Pulmonary artery endothelial cell (primary cell): Measurements from ENCODE around the gene CSNK1G3. TPM values are rescaled to one million over a fixed set of nuclear protein-coding genes. Genes with fewer than 3 reads are reported as not detected.
"Not testable (repeated sequence)": the region's sequence is repeated elsewhere in the genome, so short reads cannot be mapped to it uniquely, and the experiment has no call there.

Experiments
- DNase-seq: peaks from one replicate; pipeline ENCODE4 v3.0.0-alpha.2; 2011; ENCODE audit warnings: low read depth, low spot score
- total RNA-seq: library from RNA; depleted of rRNA; stranded (reverse); fragments of >200 nt; gene quantifications from 2 replicates; pipeline ENCODE4 v1.2.3, GENCODE V29; 2014

CSNK1G3 gene
- total RNA-seq, 1 donor from 2014 or later: 36.3 TPM

DNA sequence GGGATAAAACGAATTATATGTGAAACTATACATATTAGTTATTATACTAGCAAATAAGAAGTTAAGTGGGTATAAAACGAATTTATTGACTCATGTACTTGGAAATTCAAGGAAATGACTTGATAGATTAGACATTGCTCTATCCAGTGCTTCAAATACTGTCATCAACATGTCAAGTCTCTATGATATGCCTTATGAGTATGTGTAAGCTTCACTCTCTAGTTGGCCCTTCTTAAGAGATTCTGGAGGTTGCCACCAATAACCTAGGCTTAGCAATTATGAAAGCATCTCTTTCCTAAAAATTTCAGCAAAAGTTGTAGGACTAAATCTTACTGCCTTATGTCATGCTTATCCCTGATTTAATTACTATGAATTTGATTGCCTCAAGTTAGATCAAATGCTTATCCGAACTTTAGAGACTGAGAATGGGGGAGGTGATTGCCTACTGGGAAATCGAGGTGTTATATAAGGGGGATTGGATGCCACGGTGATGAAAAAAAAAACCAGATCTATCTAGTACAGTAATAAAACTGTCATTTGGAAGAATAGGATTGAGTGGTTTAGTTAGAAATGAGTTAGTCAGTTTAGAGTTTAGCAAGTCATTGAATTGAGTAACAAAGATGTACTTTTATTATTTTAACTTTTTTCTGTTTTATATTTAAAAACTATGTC is 46.9 kb downstream of the CSNK1G3 start:
- no peak for DNase-seq

DNA sequence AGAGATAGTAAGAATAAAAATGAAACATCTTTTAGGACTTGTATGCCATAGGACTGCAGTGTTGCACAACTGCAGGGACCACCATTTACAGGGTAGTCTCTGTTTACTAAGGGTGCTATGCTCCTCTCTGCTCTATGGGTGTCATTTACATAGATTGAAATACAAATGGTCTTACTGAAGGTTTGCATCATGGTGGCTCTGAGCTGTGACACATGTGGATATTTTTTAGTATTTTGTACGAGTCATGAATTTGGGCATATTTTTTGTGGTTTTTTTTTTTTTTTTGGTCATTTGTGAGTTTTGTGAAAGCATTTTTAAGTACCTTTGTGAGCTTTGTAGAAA is 47.4 kb downstream of the CSNK1G3 start:
- DNase-seq: no peak

DNA sequence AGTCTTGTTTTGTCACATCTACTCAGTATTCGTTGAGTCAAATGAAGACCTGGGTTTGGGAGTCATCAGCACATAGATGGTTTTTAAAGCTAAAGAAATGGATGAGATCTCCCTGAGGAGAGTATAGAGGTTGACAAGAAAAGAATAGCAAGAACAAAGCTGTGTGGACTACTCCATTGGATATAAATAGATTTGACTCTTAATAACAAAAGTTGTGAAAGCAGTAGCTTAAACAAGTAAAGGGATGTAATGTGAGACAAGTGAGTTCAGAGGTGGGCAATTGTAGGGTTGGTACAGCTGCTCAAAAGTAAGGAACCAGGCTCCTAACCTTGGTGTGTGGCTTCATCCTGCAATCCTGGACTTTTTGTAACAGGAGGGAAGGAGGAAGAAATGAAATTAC is 49.3 kb downstream of the CSNK1G3 start:
- DNase-seq: no peak

DNA sequence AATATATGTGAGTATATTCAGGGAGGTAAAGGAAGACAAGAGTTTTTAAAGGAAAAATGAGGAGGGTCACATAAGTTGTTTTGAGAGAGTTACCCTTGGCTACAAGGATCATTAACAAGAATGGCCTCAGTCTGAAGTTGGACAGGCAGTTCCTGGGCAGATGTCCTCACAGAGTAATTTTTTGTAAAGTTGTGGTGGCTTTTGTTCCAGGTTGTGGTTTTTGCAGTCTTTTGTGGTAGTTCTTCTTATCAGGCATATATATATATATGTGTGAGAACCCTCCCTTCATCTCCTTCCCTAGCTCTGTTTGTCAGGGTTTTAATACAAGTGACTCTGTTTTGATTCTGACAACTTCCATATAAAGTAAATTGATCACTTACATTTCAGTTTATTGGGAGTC is 60.0 kb downstream of the CSNK1G3 start:
- no peak for DNase-seq

DNA sequence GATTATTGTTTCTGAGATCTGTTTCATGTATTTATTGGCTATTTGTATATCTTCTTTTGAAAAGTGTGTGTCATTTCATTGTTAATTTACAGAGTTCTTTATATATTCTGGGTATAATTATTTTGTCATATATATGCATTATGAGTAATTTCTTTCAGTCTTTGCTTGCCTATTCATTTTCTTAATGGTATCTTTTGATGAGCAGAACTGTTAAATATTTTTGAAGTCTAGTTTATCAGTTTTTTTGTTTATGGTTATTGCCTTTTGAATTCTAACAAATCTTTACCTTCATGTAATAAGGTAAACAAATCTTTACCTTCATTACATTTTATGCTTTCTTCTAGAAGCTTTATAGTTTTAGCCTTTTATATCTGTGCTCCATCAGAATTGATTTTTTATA is 66.4 kb downstream of the CSNK1G3 start:
- no peak for DNase-seq

DNA sequence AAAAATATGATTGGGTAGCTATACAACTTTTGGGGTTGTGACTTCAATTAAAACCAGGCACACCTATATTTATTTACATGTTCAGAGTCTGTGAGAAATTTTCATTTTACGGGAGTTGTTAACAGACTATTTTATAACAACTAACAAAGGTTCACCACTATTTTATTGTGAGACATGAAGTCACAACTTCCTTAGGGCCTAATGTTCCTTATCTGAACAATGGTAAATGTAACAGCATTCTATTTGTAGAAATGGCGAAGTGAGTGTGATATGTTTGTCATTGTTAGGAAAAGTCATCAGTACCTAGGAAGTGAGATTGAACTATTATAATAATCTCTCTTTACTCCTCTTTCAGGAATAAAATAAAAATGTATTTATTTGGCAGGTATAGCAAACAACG is 67.4 kb downstream of the CSNK1G3 start:
- no peak for DNase-seq

DNA sequence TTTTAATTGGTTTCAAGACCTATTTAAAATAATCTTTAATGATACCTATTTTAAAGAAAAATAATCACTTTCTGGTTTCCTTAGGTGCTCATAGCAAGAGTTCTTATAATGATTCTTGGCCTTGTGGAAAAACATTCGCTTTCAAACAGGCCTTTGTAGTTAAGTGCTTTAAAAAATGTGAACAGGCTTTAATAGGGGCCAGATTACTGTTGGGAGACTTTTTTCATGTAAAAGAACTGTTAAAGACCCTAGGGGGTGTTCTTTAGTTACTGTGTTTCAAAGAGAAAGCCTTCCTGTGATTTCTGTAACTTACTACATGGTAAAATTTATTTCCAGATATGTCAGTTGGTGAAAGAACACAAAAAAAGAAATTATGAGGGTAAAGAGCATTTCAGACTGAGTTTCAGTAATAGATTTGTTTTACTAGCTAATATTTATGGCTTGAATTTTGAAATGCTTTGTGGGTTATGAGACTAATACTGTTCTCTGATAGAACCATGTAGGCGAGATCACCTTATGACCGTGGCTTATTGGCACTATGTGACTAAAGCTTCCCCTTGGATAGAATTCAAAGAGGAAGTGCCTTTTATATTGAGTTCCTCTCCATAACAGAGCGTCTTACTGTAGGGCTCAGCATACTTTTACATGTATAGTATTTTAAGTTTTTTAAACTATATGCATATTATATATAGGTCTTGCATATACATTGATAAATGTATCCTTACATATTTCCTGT is 70.7 kb downstream of the CSNK1G3 start:
- peak; percentile 30 for DNase-seq

DNA sequence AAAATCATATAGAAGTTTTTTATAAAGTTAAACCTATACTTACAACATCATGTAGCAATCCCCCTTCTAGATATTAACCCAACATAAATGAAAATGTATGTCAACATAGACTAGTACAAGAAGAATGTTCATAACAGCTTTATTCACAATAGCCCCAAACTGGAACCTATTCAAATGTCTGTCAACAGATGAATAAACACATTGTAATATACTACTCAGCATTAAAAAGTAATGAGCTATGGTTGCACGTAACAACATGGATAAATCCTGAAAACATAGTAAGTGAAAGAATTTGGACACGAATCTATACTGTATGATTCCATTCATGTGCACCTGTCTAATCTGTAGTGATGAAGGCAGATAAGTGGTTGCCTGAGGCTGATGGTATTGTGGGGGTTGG is 73.9 kb downstream of the CSNK1G3 start:
- no peak for DNase-seq

DNA sequence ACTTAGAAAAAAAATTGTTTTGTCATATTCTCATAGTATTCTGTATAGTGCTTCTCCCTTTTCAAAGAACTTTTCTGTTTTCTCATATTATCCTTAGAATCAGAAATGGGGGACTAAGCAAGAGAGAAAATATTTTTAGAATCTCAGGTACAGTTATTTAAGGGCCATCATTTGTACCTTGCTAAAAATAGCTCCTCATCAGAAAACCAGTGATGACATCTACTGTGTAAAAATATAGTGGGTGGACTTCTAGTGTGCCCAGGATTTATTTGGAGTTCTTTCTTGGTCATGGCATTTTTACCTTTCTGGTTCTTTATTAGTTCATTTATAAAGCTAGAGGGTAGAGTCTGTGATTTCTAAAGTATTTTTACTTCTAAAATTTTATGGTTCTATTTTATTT is 82.5 kb downstream of the CSNK1G3 start:
- DNase-seq: no peak

DNA sequence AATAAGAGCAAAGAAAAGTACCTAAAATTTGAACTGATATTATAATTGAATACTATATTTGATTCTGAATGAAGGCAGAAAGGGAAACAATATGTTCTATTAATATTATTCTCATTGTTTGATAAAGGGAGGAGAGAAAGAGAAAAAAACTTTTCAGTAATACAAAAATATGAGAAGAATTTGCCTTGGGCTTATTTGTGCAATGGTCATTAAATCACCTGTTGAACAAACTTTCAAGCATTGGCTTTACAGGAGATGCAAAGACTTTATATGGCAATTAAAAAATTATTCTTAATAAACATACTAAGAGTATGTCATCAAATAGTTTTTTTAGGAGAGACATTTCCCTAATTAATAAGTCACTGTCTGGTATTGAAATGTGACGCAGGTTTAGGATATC is 85.0 kb downstream of the CSNK1G3 start:
- no peak for DNase-seq

DNA sequence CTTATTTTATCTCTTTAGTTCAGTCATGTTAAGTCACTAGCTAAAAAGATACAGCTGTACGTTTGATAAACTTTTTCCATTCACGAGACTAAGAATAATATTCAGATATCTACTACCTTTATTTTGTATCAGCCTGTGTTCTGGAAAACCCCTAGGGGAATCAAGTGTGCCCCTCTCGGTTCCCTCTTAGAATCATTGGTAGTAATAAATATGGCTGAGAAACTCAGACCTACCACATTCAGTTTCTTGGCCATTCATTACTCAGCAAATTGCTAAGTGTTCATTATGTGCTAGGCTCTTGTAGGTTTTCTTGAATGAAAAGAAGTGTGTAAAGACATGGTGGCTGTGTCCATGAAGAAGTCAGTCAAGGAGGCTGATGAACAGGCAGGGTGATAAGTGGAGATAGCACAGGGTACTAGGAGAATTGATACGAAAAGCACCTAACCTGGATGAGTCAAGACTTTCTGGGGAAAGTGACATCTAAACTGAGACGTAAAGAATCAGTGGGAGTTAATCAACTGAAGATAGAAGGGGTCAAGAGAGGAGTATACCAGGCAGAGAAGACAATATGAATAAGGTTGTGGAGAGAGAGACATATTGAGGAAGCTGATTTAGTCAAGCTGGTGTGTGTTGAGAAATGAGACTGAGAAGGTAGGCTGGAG is 86.2 kb downstream of the CSNK1G3 start:
- DNase-seq: no peak

DNA sequence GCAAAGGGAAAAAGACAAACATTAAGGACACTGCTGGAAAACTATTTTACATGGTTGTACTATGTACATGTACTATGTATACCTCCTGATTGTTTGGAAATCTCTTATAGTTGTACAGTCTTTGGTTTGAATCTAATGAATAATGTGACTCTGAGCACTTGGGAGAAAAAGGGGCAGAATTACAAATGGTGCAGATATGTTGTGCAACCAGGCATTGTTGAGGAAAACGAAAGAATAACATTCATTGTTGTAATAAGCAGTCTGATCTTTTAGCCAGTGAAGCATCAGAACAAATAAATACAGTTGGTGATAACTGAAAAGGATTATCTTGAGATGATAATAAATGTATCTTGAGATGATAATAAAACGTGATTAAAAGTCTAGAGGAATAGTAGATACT is 87.2 kb downstream of the CSNK1G3 start:
- no peak for DNase-seq

DNA sequence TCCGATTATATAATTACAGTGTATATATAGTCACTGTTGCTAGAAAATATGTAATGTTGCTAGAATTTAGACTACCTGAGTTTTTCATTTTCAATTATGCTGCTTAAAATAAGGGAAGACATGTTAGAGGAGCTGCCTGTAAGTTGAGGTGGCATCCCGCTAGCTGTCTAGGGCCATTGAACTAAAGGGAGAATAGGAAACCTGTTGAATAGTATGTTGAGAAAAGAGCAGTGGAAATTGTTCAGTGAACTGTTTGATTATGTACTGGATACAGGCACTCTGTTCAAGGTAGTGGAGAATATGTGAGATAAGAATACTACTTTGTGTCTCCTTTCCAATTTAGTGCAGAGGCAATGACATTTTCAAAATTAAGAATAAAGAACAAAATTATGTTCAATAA is 89.6 kb downstream of the CSNK1G3 start:
- DNase-seq: no peak

DNA sequence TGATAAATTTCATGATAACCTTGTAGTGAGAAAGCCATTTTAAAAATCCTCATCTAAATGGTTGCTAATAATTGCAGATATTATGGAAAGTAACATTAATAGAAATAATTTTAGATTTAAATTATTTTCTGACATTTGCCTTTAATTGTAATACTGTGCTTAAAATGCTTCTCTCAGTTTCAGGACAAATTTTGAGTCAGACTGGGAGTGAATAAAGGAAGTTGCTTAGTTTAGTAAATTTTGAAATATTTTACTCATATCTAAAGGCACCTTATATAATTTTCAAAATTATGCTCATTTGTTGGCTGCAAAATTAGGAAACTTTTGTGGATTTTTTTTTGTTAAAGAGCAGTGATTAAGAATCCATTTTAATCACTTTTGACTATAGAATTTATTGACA is 93.8 kb downstream of the CSNK1G3 start:
- no peak for DNase-seq

DNA sequence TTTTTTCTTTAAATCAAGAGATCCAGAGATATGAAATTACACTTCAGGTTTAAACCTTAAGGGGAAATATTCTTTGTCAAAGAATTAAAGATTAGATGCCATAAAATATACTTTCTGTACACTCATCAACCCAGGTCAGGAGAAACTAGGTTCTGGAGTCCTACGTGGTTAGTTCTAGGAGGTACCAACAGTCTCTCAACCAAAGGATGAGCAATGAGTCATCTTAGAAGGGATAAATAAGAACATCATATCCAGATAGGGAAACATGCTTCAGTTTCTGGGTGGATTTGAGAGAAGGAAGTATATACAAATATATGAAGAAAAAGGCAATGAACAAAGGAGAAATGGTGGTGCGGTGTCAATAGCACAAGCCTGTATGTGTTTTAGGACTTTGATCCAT is 98.2 kb downstream of the CSNK1G3 start:
- DNase-seq: no peak

DNA sequence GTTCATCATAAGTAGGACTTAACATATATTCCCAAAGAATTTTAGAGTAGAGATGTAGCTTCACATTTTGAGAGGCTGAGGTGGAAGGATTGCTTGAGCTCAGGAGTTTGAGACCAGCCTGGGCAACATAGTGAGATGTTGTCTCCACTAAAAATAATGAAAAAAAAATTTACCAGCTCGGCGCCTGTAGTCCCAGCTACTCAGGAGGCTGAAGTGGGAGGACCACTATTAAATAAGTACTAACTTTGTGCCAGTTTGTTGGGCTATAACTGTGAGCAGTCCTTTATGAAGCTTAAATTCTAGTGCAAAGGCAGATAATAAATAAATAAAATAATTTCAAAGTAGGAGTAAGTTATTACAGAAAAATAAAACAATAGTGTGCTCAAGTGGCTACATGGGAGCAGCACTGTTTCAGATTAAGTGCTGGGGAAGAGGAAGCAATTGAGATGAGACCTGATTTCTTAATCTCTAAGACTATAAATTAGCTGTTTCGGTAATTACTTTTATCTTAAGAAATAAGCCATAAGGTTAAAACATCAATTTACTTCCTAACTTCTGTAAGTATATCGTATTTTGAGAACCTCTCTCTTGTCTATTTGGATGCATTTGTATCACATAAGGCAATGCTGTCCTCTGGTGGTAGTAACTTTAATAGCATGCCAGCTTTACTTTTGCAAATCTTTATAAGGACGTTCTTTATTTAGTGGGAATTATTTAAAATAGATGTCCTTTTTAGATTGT is 98.9 kb downstream of the CSNK1G3 start:
- peak; percentile 19 for DNase-seq

DNA sequence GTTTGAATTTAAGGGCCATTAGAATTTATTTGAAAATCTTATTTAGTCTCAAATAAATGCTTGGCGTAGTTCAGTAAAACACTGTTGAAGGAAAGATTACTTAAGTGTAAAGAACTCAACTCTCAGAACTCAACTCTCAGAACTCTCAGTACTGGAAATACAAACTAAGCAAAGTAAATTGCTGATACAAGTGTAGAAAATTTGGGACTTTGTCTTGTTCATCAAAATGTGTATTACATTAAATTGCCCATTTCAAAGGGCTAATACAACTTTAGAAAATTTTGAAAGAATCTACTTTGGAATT is 99.4 kb downstream of the CSNK1G3 start:
- no peak for DNase-seq

DNA sequence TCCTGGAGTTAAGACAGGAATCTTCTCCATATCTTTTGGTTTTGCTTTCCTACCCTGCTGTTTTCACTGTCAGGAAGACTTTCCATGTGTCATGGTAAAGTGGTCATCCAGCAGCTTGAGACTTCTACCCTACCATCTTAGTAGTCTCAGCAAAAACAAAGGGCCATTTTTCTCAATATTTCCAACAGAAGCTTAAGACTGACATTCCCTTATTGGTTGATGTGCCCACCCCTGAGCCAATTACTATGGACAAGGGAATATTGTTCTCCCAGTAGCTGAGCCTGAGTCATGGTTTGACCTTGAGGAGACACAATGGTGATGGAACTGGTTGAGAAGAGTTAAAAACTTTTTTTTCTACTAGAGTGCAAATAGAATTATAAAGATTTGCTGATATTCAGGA is 105.6 kb downstream of the CSNK1G3 start:
- DNase-seq: no peak

DNA sequence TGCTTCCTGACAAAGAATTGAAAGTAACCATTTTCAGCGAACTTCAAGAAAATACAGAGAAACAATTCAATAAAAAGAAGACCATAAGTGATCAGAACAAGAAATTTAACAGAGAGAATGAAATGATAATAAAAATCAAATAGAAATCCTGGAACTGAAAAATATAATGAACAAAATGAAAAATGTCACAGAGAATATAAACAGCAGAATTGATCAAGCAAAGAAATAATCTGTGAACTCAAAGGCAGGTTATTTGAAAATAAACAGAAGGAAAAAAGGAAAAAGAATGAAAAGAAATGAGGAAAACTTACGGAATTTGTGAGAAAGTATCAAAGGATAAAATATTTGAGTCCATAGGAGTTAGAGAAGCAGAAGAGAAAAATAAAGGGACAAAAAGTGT is 114.1 kb downstream of the CSNK1G3 start:
- no peak for DNase-seq

DNA sequence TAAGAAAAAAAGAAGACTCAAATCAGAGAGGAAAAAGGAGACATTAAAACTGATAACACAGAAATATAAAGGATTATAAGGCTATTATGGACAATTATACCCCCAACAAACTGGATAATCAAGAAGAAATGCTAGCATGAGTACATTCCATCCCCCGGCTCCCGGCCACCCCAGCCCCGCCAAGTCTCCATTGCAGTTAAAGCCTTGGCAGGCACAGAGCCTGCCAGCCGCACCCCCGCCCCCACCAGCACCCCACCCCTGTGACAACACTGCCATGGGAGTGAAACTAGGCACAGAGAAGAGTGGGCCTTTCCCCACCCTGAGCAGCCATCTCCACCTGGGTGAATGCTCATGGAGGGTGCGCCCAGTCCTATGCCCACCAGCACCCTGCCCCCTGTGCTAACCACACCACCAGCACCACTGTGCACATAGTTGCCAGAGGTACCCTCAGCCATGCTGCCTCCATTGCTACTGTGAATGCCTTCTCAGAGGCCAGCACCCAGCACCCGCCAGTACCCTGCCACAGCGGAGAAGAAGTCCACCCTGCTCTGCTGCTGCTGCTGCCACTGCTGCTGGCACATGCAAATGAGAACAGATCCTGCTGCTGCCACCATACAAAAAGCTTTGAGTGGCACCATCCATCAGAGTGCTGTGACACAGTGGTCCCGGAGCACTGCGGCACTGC is 117.0 kb downstream of the CSNK1G3 start:
- no peak for DNase-seq

DNA sequence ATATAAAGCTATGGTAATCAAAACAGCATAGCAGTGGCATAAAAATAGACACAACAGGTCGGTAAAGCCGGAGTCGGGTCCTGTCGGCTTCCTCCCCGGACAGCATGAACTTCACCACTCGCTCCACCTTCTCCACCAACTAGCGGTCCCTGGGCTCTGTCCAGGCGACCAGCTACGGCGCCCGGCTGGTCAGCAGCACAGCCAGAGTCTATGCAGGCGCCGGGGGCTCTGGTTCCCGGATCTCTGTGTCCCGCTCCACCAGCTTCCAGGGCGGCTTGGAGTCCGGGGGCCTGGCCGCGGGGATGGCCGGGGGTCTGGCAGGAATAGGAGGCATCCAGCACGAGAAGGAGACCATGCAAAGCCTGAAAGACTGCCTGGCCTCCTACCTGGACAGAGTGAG is 124.0 kb downstream of the CSNK1G3 start:
- no peak for DNase-seq

DNA sequence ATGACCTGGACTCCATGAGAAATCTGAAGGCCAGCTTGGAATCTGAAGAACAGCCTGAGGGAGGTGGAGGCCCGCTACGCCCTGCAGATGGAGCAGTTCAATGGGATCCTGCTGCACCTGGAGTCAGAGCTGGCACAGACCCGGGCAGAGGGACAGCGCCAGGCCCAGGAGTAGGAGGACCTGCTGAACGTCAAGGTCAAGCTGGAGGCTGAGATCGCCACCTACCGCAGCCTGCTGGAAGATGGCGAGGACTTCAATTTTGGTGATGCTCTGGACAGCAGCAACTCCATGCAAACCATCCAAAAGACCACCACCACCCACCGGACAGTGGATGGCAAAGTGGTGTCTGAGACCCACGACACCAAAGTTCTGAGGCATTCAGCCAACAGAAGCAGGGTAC is 125.1 kb downstream of the CSNK1G3 start:
- not testable (repeated sequence) for DNase-seq
